MV-4-11 (cell line): ENCODE measurements around the gene MTIF3.
"Not testable (repeated sequence)": the region's sequence is repeated elsewhere in the genome, so short reads cannot be mapped to it uniquely, and the experiment has no call there.

ENCODE experiments used
- DNase-seq: peaks from one replicate; lab custom pipeline; 2025; lab: John Stamatoyannopoulos, UW

The MTIF3 gene

DNA sequence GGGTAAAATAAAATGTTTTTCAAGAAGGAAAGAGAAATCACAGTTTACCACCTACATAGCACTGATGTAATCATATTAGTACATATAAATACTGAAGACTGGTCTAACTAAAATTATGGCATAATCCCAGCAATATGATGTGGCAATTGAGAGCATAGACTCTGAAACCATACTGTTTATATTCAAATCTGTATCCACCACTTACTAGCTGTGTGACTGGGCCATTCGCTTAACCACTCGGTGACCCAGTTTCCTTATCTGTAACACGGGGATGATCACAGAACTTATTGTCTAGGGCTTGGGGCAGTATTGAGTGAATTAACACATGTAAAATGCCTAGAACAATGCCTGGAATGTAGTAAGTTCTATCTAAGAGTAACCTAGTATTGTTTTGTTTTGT is 39.0 kb downstream of the MTIF3 start:
- DNase-seq = no peak

DNA sequence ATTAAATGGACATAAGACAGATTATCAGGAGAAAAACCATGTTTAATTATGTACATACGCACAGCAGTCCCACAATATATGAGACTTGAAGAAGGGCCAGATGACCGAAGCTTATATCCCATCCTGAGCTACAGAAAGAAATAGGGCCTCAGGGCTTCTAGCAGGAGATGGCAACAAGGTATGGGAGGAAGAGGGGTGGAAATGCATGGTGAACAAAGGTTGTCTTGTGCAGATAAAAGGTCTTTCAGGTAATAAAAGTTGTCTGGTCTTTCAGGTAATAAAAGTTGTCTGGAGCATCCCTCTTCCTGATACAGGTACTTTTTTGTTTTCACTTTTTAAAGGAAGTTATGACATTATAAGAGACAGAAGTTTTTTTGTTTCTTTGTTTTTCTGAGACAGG is 41.4 kb downstream of the MTIF3 start:
- no peak for DNase-seq

DNA sequence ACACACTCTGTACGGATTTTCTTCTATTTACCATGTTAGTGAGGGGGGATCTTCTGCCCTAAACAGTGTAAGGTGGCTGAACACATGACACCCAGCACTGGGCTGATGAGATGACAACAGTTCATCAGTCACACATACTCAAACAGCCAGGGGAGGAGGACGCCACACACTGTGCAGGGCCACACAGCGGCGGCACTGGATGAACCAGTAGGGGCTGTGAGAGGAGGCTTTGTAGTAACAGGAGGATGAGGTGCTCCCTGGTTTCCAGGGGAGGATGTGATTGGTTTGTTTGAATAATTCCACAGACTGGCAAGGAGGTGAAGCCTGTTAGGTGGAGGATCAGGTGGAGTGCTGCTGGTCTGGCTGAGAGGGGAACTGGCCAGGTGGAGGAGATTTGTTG is 42.3 kb downstream of the MTIF3 start:
- no peak for DNase-seq

DNA sequence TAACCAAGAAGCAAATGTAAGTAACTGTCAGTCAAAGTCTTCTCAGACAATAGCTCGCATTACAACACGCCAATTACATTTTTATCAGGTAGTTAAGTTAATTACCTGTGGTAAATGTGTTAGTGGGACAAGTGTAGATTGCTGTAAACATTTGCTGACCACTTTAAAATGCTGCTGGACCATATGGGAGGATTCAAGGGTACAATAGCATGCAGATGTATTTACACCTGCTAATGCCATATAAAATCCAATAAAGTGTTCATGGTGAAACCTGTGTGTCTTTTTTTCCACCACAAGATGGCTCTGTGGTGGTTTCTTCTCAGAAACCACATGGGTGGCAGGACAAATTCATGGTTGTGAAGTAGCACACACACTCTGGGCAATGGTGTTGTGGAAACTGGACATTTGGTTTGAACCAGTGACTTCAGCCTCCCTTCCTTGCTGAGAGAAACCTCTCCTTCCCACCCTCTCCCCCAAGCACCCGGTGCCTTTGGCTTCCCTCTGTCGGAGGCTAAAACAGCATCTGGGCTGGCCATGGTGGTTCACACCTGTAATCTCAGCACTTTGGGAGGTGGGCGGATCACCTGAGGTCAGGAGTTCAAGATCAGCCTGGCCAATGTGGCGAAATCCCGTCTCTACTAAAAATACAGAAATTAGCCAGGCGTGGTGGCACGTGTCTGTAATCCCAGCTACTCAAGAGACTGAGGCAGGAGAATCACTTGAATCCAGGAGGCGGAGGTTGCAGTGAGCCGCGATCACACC is 44.0 kb downstream of the MTIF3 start:
- DNase-seq = peak; percentile 57

DNA sequence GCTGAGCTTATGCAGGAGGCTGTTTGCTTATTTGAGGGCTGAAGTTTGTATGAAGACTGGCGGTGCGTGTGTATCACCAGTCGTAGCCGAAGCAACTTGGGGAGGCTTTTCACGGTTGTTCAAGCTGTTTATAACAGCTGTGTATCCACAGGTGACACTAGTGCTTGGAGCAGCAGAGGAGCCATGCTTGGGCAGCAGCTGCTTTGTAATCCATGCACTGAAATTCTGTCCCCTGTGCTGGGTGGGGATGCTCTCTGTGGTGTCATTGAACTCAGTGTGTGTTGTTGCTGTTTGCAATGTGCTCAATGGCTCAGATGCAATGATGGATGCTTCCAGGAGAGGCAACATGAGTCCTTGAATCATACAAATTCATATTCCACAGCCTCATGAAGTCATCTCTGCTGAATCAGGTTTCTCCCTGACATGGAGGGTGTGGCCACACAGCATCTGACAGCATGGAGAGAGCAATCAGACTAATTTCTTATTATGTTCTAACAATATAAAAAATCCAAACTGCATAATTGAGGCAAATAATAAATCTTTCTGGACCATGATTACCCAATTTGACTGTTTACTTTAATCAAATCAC is 44.7 kb downstream of the MTIF3 start:
- no peak for DNase-seq

DNA sequence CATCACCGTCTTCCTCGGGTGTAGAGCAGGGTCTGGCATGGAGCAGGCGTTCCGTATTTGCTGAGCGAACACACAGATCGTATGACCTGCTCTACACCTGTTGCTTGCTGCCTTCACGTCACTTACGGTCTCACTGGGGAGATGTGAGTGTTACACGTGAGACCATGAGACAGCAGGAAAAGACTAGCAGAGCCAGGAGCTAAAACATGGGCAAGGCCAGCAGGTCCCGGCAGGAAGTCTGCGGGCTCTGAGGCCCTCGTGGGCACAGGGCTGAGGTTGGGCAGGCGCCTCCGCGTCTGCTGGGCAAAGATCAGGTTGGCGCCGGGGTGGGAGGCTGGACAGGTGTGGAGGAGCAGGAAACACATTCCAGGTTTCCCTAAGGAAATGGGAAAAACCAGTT is 45.7 kb downstream of the MTIF3 start:
- DNase-seq = no peak

DNA sequence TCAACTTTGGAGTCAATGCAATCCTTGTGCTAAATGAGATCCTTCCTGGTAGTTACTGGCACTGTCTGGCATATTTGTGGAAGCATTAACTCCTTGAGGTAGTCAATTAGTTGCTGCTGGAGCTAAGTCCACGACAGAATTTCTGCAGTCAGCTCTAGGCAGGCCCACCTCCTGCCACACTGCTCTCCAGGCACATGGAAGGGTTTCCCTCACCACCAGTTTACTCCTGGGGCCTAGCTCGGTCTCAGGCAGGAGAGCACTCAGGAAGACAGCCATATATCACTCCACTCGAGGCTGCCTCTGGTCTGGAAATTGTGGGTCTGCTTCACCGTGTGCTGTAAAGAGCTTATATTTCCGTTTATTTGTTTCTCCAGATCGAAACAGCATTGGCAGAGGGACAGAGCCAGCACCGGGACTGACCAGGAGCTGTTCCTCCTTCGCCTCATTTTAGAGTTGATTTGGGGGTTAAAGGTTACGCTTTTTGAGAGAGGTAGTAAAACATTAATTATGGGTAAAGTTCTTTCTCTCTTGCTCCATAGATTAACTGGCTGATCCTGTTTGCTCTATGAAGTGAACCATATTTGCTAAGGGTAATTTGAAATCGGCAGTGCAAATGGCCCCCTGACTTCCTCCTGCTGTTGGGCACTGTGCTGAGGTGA is 46.5 kb downstream of the MTIF3 start:
- DNase-seq = no peak

DNA sequence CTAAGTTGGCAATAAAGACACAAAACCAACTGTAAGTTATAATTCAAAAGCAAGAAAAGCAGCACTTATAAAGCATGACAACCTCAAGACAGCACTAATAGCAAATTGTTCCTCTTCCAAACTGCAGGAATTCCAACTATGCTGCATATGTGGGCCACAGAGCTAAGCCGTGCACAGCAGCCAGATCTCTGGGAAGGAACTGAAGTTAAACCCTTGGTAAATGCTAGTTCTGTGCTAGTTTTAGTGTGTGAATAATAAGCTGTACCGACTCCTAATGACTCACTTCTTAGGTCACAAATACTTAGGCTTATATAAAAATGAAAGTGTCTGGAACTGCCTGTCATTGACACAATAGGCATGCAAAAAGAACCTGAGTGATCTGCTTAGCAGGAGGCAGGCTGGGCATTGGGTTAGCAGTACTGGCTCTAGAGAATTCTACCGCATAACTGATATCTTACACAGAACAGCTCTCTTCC is 47.1 kb downstream of the MTIF3 start:
- peak; percentile 31 for DNase-seq

DNA sequence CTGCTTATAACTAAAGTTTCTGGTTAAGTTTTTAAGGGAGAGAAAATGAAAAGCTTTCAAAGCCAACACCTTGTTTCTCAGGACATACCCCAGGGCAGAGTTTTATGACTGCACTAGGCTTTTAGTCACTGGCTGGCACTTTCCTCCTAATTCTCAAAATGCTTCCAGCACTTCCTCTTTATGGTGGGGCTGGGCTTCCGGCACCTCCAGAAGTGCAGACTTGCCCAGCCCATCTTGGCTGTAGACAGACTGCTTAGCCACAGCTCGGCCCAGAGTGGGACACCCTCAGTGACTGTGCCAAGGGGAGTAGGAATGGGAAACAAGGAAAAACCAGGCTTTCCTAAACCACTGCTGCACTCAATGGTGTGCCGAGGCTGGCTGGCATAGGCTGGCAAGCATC is 49.2 kb downstream of the MTIF3 start:
- DNase-seq = peak; percentile 83

DNA sequence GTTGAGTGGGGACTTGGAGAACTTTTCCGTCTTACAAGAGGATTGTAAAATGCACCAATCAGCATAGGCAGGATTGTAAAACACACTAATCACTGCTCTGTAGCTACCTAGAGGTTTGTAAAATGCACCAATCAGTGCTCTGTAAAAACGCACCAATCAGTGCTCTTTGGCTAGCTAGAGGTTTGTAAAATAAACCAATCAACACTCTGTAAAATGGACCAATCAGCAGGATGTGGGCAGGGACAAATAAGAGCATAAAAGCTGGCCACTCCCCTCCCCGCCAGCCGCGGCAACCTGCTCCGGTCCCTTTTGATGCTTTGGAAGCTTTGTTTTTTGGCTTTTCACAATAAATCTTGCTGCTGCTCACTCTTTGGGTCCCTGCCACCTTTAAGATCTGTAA is 50.0 kb downstream of the MTIF3 start:
- not testable (repeated sequence) for DNase-seq

DNA sequence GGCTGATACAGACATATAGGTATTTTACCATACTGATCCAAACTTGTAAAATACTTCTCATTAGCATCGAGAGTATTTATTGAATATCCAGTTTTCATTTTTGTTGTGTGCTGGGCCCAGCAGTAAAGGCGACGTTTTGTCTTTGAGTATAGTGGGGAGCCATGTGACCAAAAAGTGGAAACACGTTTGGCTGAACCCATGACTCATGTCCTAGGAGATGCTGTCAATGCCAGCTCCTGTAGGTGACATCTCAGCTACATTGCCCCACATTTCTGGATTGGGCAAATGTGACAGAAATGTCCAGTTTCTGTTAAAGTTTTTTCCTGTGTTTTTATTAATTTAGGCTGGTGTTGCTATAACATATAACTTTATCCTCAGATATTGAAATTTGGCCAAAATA is 52.0 kb downstream of the MTIF3 start:
- peak; percentile 17 for DNase-seq

DNA sequence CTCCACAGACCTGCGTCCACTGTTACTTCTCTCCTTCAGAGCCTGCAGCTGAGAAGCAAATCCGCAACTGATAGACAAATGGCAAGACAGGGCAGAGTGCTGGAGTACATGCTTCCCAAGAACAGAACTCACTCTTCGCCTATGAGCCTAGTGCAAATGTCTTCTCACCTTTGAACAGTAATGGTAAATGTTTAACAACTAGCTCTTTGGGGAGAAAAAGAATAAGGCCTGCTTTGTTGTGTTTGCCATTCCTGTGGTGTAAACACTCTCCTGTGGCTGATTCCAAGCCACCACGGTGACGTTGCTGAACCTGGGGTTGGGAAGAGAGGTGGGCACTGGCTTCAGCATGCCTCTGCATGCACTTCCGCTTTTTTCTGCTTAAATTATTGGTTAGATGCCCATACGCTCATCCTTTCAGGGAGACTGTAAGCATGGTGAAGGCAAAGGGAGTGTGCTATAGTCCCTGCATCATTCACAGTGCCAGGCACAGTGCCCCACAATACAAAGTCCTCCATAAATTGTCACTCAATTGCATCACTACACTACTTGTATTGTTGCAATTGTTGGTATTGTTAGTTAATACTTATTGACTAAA is 54.0 kb downstream of the MTIF3 start:
- no peak for DNase-seq

DNA sequence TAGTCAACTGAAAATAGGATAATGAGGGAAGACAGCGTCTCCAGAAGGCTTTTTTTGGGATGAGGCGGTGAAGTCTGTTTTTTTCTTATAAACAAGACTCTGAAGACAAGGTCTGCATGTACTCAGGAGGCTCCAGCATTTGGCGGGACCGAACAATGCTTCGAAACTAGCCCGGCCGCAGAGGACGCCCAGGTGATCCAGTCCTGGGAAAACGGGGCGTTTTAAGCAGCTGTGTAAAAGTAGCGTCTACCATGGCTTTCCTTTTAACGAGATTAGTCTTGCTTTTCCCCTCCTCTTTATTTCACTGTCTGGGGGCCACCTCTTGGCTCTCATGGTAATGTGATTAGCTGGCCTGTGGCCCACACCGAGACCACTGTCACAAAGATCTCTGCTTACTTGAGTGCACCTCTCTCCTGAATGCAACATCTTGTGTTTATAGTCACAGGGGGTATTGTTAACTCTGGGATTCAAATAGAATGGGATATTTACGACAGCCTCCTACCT is 55.3 kb downstream of the MTIF3 start:
- DNase-seq = no peak

DNA sequence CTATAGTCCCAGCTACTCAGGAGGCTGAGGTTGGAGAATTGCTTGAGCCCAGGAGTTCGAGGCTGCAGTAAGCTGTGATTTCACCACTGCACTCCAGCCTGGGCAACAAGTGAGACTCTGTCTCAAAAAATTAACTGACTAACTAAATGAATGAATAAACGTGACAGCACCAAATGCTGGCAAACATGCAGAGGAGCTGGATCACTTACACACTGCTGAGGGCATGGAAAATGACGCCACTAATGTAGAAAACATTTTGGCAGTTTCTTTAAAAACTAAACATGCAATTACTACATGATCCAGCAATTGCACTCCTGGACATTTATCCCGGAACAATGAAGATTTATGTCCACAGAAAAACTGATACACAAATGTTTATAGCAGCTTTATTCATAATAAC is 57.3 kb downstream of the MTIF3 start:
- no peak for DNase-seq

DNA sequence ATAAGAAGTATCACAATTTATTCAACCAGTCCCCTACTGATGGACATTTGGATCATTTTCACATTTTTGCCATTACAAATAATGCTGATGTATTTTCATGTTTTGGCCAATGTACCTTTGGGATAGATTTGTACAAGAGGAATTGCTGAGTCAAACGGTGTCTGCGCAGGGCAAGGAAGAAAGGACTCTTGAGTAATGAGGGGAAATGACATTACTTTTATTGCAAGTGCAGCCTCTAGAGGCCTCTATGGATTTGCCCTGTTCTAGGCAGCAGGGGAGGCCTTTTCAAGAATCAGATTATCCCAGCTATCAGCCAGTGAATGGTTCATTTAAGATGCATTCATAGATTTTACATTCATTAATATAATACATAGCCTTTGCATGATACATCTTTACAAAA is 58.9 kb downstream of the MTIF3 start:
- DNase-seq = peak; percentile 20

DNA sequence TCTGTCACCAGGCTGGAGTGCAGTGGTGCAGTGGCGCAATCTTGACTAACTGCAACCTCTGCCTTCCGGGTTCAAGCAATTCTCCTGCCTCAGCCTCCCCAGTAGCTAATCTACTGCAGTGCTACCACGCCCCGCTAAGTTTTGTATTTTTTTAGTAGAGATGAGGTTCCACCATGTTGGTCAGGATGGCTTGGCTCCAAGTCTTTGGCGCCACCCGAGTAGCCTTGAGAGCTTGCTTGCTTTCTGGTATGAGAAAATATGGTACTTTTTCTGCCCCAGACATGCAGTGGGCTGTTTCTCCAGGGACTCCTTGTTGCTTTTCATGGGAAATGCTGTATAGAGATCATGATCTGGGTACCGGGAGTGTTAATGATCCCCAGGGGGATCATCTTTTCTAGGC is 60.5 kb downstream of the MTIF3 start:
- no peak for DNase-seq

DNA sequence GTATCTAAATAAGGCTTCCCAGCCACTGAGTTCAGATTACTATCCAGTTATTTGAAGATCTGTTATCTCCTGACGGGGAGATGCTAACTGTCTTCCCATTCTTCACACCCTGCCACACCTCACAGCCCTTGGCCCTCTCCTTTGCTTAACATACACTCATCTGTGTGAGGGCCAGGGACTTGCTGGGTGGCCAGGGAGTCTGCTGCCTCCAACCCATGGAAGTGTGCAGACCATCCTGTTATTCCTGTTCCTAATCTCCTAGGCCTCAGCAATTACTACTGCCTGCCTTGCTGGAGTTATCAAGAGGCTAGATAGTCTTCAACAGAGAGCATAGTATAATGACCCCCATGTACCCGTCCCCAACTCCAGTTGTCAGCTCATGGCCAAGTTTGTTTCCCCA is 62.1 kb downstream of the MTIF3 start:
- no peak for DNase-seq
